ENCODE measurements around the gene ESPNL.
"Not testable (repeated sequence)": the region's sequence is repeated elsewhere in the genome, so short reads cannot be mapped to it uniquely, and the experiment has no call there.

Gene ESPNL

GRCh38 chr2:238159071-238159539 lies 59.0 kb downstream of the ESPNL start:
- peak; percentile 45 for DNase-seq (ENCODE audit: low spot score)

GRCh38 chr2:238159661-238160205 lies 59.6 kb downstream of the ESPNL start:
- no peak for DNase-seq (ENCODE audit: low spot score)

- DNase-seq (ENCODE audit: low spot score), result peak; percentile 66
These were observed 60.3 kb downstream of the ESPNL start for GRCh38 chr2:238160206-238161129.

GRCh38 chr2:238161291-238162051 lies 61.3 kb downstream of the ESPNL start:
- DNase-seq (ENCODE audit: low spot score), result no peak

GRCh38 chr2:238162251-238162845 lies 62.2 kb downstream of the ESPNL start:
- DNase-seq (ENCODE audit: low spot score), result no peak

GRCh38 chr2:238162846-238163441 lies 62.8 kb downstream of the ESPNL start:
- DNase-seq (ENCODE audit: low spot score), result no peak

GRCh38 chr2:238163481-238164198 lies 63.5 kb downstream of the ESPNL start:
- no peak for DNase-seq (ENCODE audit: low spot score)

- DNase-seq (ENCODE audit: low spot score), result no peak
These were observed 64.8 kb downstream of the ESPNL start for GRCh38 chr2:238164906-238165287.

GRCh38 chr2:238165288-238165921 lies 65.3 kb downstream of the ESPNL start:
- DNase-seq (ENCODE audit: low spot score), result no peak

- DNase-seq (ENCODE audit: low spot score), result no peak
These were observed 66.5 kb downstream of the ESPNL start for GRCh38 chr2:238166391-238167343.

- DNase-seq (ENCODE audit: low spot score), result no peak
These were observed 67.2 kb downstream of the ESPNL start for GRCh38 chr2:238167344-238167715.

- DNase-seq (ENCODE audit: low spot score), result no peak
These were observed 67.6 kb downstream of the ESPNL start for GRCh38 chr2:238167761-238168160.

- DNase-seq (ENCODE audit: low spot score), result no peak
These were observed 68.3 kb downstream of the ESPNL start for GRCh38 chr2:238168196-238169047.

- no peak for DNase-seq (ENCODE audit: low spot score)
These were observed 69.0 kb downstream of the ESPNL start for GRCh38 chr2:238169048-238169707.

- no peak for DNase-seq (ENCODE audit: low spot score)
These were observed 69.6 kb downstream of the ESPNL start for GRCh38 chr2:238169708-238170251.

GRCh38 chr2:238170386-238171071 lies 70.4 kb downstream of the ESPNL start:
- no peak for DNase-seq (ENCODE audit: low spot score)

GRCh38 chr2:238171072-238171431 lies 70.9 kb downstream of the ESPNL start:
- not testable (repeated sequence) for DNase-seq (ENCODE audit: low spot score)
